Neural progenitor cell (in vitro differentiated cells): ENCODE results near the gene TBCA. TPM values are rescaled to one million over a fixed set of nuclear protein-coding genes. Genes with fewer than 3 reads are reported as not detected.

ENCODE experiments used
- DNase-seq: peaks from one replicate; pipeline ENCODE4 v3.0.0-alpha.2; 2016; ENCODE audit warnings: low spot score
- H2AFZ ChIP-seq: fragments of 200-600 bp; sonication (generic); replicated peaks from 2 replicates; pipeline ENCODE4 v1.6.1; 2016; ENCODE audit warnings: antibody characterized with exemption
- H3F3A ChIP-seq: fragments of 200-600 bp; sonication (generic); 2 replicates; pipeline ENCODE4 v1.6.1; 2016; ENCODE audit warnings: antibody characterized with exemption, low read depth
- H3K27ac ChIP-seq: fragments of 200-600 bp; sonication (generic); 2 replicates; pipeline ENCODE4 v1.5.1; 2016; ENCODE audit warnings: mild to moderate bottlenecking
- H3K27me3 ChIP-seq: fragments of 200-600 bp; sonication (generic); 2 replicates; pipeline ENCODE4 v1.6.1; 2016; ENCODE audit warnings: mild to moderate bottlenecking, moderate library complexity
- H3K36me3 ChIP-seq: fragments of 200-600 bp; sonication (generic); 2 replicates; pipeline ENCODE4 v1.5.1; 2016
- H3K4me1 ChIP-seq: fragments of 200-600 bp; sonication (generic); 2 replicates; pipeline ENCODE4 v1.6.1; 2016; ENCODE audit warnings: mixed run types
- H3K4me2 ChIP-seq: fragments of 200-600 bp; sonication (generic); 2 replicates; pipeline ENCODE4 v1.6.1; 2016
- H3K4me3 ChIP-seq: fragments of 200-600 bp; sonication (generic); 2 replicates; pipeline ENCODE4 v1.5.1; 2016
- H3K79me2 ChIP-seq: fragments of 200-600 bp; sonication (generic); 2 replicates; pipeline ENCODE4 v1.6.1; 2016; ENCODE audit warnings: low read depth
- H3K9ac ChIP-seq: fragments of 200-600 bp; sonication (generic); 2 replicates; pipeline ENCODE4 v1.6.1; 2016
- H3K9me3 ChIP-seq: fragments of 200-600 bp; sonication (generic); 2 replicates; pipeline ENCODE4 v1.5.1; 2016; ENCODE audit warnings: low read depth
- H4K20me1 ChIP-seq: fragments of 200-600 bp; sonication (generic); 2 replicates; pipeline ENCODE4 v1.6.1; 2016; ENCODE audit warnings: low read depth
- H3K27ac Mint-ChIP-seq: 3 replicates; pipeline ENCODE4 v1.8.0; 2021; ENCODE audit warnings: mixed read lengths
- H3K27me3 Mint-ChIP-seq: 2 replicates; pipeline ENCODE4 v1.8.0; 2022; ENCODE audit warnings: low read depth, mild to moderate bottlenecking, inconsistent platforms, moderate library complexity, mixed read lengths; ENCODE audit not compliant: insufficient read depth
- H3K36me3 Mint-ChIP-seq: 3 replicates; pipeline ENCODE4 v1.8.0; 2021; ENCODE audit warnings: mixed read lengths
- H3K4me1 Mint-ChIP-seq: 3 replicates; pipeline ENCODE4 v1.8.0; 2021; ENCODE audit warnings: mixed read lengths
- H3K4me3 Mint-ChIP-seq: 3 replicates; pipeline ENCODE4 v1.8.0; 2021; ENCODE audit warnings: mild to moderate bottlenecking, moderate library complexity, mixed read lengths
- H3K9me3 Mint-ChIP-seq: 3 replicates; pipeline ENCODE4 v1.8.0; 2020; ENCODE audit warnings: mixed read lengths
- CTCF ChIP-seq: fragments of 200-600 bp; sonication (generic); IDR thresholded peaks from 2 replicates; pipeline ENCODE4 v1.5.1; 2017; ENCODE audit warnings: antibody characterized with exemption, mild to moderate bottlenecking
- EZH2 ChIP-seq: fragments of 200-600 bp; sonication (generic); IDR thresholded peaks from 2 replicates; pipeline ENCODE4 v1.6.1; 2017; ENCODE audit warnings: antibody characterized with exemption, mild to moderate bottlenecking, moderate library complexity
- EZH2phosphoT487 ChIP-seq: fragments of 200-600 bp; sonication (generic); IDR thresholded peaks from 2 replicates; pipeline ENCODE4 v1.6.1; 2017; ENCODE audit warnings: antibody characterized with exemption
- total RNA-seq: library from RNA; depleted of rRNA; stranded (reverse); fragments of >200 nt; gene quantifications from 2 replicates; pipeline ENCODE4 v1.2.3, GENCODE V29; 2015; ENCODE audit warnings: low replicate concordance

The TBCA gene
- total RNA-seq, 1 donor from 2014 or later = 270 TPM

- H3K4me1 ChIP-seq = no peaks in the 10 kb centered on the region
- H4K20me1 ChIP-seq = no peaks in the 10 kb centered on the region
- Mint-ChIP-seq H3K27ac (no peak overlapping the region), H3K4me1 (no peaks in the 10 kb centered on the region), H3K9me3 (peaks cover 28% of the 10 kb centered on the region), H3K4me3 (no peak overlapping the region), H3K27me3 (peaks cover 7% of the 10 kb centered on the region), H3K36me3 (peaks cover 6% of the 10 kb centered on the region)
- no peaks in the 10 kb centered on the region for H3F3A ChIP-seq
- no peaks in the 10 kb centered on the region for H3K27me3 ChIP-seq
- no peak overlapping the region for H3K4me2 ChIP-seq
- H3K79me2 ChIP-seq = no peaks in the 10 kb centered on the region
- no peak overlapping the region for H3K27ac ChIP-seq
- H2AFZ ChIP-seq = no peak overlapping the region
- H3K9me3 ChIP-seq = peaks cover 12% of the 10 kb centered on the region
- peaks cover 4% of the 10 kb centered on the region for H3K36me3 ChIP-seq
- no peak overlapping the region for H3K4me3 ChIP-seq
- no peak for TF ChIP-seq CTCF
- TF ChIP-seq EZH2 = no peak
- TF ChIP-seq EZH2phosphoT487 = no peak
- H3K9ac ChIP-seq = no peak overlapping the region
- no peak for DNase-seq
Observed at GRCh38 chr5:77797136-77797535, 21.0 kb upstream of the TBCA start.

DNA sequence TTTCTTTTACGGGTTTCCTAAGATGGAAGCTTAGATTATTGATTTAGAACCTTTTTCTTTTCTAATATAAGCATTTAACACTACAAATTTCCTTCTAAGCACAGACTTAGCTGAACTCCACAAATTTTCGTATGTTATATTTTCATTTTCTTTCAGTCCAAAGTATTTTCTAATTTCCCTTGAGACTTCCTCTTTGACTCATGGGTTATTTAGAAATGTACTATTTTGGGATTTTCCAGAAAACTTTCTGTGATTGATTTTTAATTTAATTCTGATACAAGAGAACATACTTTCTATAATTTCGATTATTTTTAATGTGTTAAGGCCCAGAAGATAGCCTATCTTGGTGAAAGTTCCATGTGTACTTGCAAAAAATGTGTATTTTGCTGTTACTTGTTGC is 19.7 kb upstream of the TBCA start:
- Histone ChIP-seq H3K4me3 (no peak overlapping the region), H3F3A (no peaks in the 10 kb centered on the region), H3K9me3 (peaks cover 12% of the 10 kb centered on the region), H2AFZ (no peak overlapping the region), H4K20me1 (no peaks in the 10 kb centered on the region), H3K4me1 (no peaks in the 10 kb centered on the region), H3K27me3 (no peaks in the 10 kb centered on the region), H3K27ac (no peak overlapping the region), H3K4me2 (no peak overlapping the region), H3K36me3 (peaks cover 4% of the 10 kb centered on the region), H3K9ac (no peak overlapping the region), H3K79me2 (no peaks in the 10 kb centered on the region)
- H3K27me3 Mint-ChIP-seq = peaks cover 7% of the 10 kb centered on the region
- DNase-seq = no peak
- H3K9me3 Mint-ChIP-seq = peaks cover 22% of the 10 kb centered on the region
- H3K36me3 Mint-ChIP-seq = peaks cover 6% of the 10 kb centered on the region
- no peak overlapping the region for H3K4me3 Mint-ChIP-seq
- TF ChIP-seq EZH2 = no peak
- no peak overlapping the region for H3K27ac Mint-ChIP-seq
- no peaks in the 10 kb centered on the region for H3K4me1 Mint-ChIP-seq

DNA sequence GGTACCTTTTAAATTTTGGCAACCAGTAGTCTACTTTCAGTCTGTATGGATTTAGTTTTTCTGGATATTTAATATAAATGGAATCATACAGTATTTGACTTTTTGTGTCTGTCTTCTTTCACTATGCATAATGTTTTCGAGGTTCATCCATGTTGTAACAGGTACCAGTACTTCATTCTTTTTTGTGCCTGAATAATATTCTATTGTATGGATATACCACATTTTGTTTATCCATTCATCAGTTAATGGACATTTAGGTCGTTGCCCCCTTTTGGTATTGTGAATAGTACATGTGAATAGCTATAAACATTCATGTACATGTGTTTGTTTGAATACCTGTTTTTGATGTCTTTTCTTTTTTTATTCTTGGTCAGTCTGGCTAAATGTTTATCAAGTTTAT is 19.1 kb upstream of the TBCA start:
- Mint-ChIP-seq H3K9me3 (peaks cover 18% of the 10 kb centered on the region), H3K4me3 (no peak overlapping the region), H3K36me3 (peaks cover 6% of the 10 kb centered on the region)

More for the DNA sequence above, 19.1 kb upstream of the TBCA start:
- Histone ChIP-seq H3F3A (no peaks in the 10 kb centered on the region), H2AFZ (no peak overlapping the region), H4K20me1 (no peaks in the 10 kb centered on the region), H3K79me2 (no peaks in the 10 kb centered on the region), H3K36me3 (peaks cover 4% of the 10 kb centered on the region), H3K9me3 (peaks cover 12% of the 10 kb centered on the region), H3K9ac (no peak overlapping the region), H3K4me2 (no peak overlapping the region), H3K4me3 (no peak overlapping the region), H3K4me1 (no peaks in the 10 kb centered on the region), H3K27ac (no peak overlapping the region), H3K27me3 (no peaks in the 10 kb centered on the region)
- Mint-ChIP-seq H3K4me1 (no peaks in the 10 kb centered on the region), H3K27me3 (peaks cover 7% of the 10 kb centered on the region), H3K27ac (no peak overlapping the region)
- TF ChIP-seq CTCF = no peak
- no peak for TF ChIP-seq EZH2
- no peak for TF ChIP-seq EZH2phosphoT487
- DNase-seq = no peak
